Neural progenitor cell (in vitro differentiated cells): ENCODE results near the gene FGFR2. TPM values are rescaled to one million over a fixed set of nuclear protein-coding genes. Genes with fewer than 3 reads are reported as not detected.

Source experiments
- DNase-seq: peaks from one replicate; pipeline ENCODE4 v3.0.0-alpha.2; 2016; ENCODE audit warnings: low spot score
- H2AFZ ChIP-seq: fragments of 200-600 bp; sonication (generic); replicated peaks from 2 replicates; pipeline ENCODE4 v1.6.1; 2016; ENCODE audit warnings: antibody characterized with exemption
- H3F3A ChIP-seq: fragments of 200-600 bp; sonication (generic); 2 replicates; pipeline ENCODE4 v1.6.1; 2016; ENCODE audit warnings: antibody characterized with exemption, low read depth
- H3K27ac ChIP-seq: fragments of 200-600 bp; sonication (generic); 2 replicates; pipeline ENCODE4 v1.5.1; 2016; ENCODE audit warnings: mild to moderate bottlenecking
- H3K27me3 ChIP-seq: fragments of 200-600 bp; sonication (generic); 2 replicates; pipeline ENCODE4 v1.6.1; 2016; ENCODE audit warnings: mild to moderate bottlenecking, moderate library complexity
- H3K36me3 ChIP-seq: fragments of 200-600 bp; sonication (generic); 2 replicates; pipeline ENCODE4 v1.5.1; 2016
- H3K4me1 ChIP-seq: fragments of 200-600 bp; sonication (generic); 2 replicates; pipeline ENCODE4 v1.6.1; 2016; ENCODE audit warnings: mixed run types
- H3K4me2 ChIP-seq: fragments of 200-600 bp; sonication (generic); 2 replicates; pipeline ENCODE4 v1.6.1; 2016
- H3K4me3 ChIP-seq: fragments of 200-600 bp; sonication (generic); 2 replicates; pipeline ENCODE4 v1.5.1; 2016
- H3K79me2 ChIP-seq: fragments of 200-600 bp; sonication (generic); 2 replicates; pipeline ENCODE4 v1.6.1; 2016; ENCODE audit warnings: low read depth
- H3K9ac ChIP-seq: fragments of 200-600 bp; sonication (generic); 2 replicates; pipeline ENCODE4 v1.6.1; 2016
- H3K9me3 ChIP-seq: fragments of 200-600 bp; sonication (generic); 2 replicates; pipeline ENCODE4 v1.5.1; 2016; ENCODE audit warnings: low read depth
- H4K20me1 ChIP-seq: fragments of 200-600 bp; sonication (generic); 2 replicates; pipeline ENCODE4 v1.6.1; 2016; ENCODE audit warnings: low read depth
- H3K27ac Mint-ChIP-seq: 3 replicates; pipeline ENCODE4 v1.8.0; 2021; ENCODE audit warnings: mixed read lengths
- H3K27me3 Mint-ChIP-seq: 2 replicates; pipeline ENCODE4 v1.8.0; 2022; ENCODE audit warnings: low read depth, mild to moderate bottlenecking, inconsistent platforms, moderate library complexity, mixed read lengths; ENCODE audit not compliant: insufficient read depth
- H3K36me3 Mint-ChIP-seq: 3 replicates; pipeline ENCODE4 v1.8.0; 2021; ENCODE audit warnings: mixed read lengths
- H3K4me1 Mint-ChIP-seq: 3 replicates; pipeline ENCODE4 v1.8.0; 2021; ENCODE audit warnings: mixed read lengths
- H3K4me3 Mint-ChIP-seq: 3 replicates; pipeline ENCODE4 v1.8.0; 2021; ENCODE audit warnings: mild to moderate bottlenecking, moderate library complexity, mixed read lengths
- H3K9me3 Mint-ChIP-seq: 3 replicates; pipeline ENCODE4 v1.8.0; 2020; ENCODE audit warnings: mixed read lengths
- EZH2 ChIP-seq: fragments of 200-600 bp; sonication (generic); IDR thresholded peaks from 2 replicates; pipeline ENCODE4 v1.6.1; 2017; ENCODE audit warnings: antibody characterized with exemption, mild to moderate bottlenecking, moderate library complexity
- EZH2phosphoT487 ChIP-seq: fragments of 200-600 bp; sonication (generic); IDR thresholded peaks from 2 replicates; pipeline ENCODE4 v1.6.1; 2017; ENCODE audit warnings: antibody characterized with exemption
- total RNA-seq: library from RNA; depleted of rRNA; stranded (reverse); fragments of >200 nt; gene quantifications from 2 replicates; pipeline ENCODE4 v1.2.3, GENCODE V29; 2015; ENCODE audit warnings: low replicate concordance
- TF ChIP-seq, protein P1 (sequence below): fragments of 200-600 bp; sonication (generic); IDR thresholded peaks from 2 replicates; pipeline ENCODE4 v1.5.1; 2017; ENCODE audit warnings: antibody characterized with exemption, mild to moderate bottlenecking

The FGFR2 gene
- total RNA-seq, 1 donor from 2014 or later, result 99.1 TPM

DNA sequence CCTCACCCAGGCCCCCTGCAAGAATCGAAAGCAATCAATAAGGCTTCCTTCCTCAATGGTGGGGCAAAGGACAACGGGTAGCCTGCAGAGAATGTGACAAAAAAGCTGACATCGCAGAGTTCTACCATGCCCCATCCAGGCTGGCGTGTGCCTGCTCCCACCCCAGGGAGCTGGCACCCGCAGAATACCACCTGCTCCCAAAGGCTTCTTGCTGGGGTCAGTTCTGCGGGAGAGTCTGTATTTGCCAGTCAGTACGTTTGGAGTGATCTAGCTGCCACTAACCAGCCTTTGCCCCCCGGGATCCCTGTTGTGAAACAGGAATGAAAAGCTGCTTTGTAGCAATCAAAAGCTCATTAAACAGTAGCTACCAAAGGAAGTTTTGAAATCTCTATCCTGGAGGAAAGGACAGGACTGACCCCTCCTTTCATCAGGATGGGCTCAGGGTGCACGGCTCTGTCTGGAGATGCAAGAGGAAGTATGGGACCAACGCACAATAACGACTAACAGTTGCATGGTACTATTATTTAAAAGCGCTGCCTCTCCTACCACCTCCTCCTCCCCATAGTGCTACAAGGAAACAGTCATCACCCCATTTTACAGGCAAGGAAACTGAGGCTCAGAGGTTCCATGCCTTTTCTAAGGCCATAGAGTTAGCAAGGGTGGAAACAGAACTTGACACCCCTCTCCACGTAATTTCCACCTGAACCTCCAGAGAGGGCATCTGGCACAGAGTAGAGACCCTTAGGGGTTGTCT is 67.0 kb downstream of the FGFR2 start:
- Histone ChIP-seq H3K36me3 (no peaks in the 10 kb centered on the region), H3K4me3 (no peak overlapping the region), H3K79me2 (peaks cover 89% of the 10 kb centered on the region), H4K20me1 (peaks cover 81% of the 10 kb centered on the region), H3K4me1 (peaks cover 60% of the 10 kb centered on the region), H3K9me3 (no peaks in the 10 kb centered on the region), H3F3A (peaks cover 46% of the 10 kb centered on the region), H3K27ac (no peak overlapping the region), H2AFZ (no peak overlapping the region), H3K9ac (no peak overlapping the region), H3K4me2 (peak overlapping the region; percentile 33), H3K27me3 (no peaks in the 10 kb centered on the region)
- TF ChIP-seq EZH2phosphoT487 (no peak), EZH2 (no peak)
- TF ChIP-seq, protein P1, sequence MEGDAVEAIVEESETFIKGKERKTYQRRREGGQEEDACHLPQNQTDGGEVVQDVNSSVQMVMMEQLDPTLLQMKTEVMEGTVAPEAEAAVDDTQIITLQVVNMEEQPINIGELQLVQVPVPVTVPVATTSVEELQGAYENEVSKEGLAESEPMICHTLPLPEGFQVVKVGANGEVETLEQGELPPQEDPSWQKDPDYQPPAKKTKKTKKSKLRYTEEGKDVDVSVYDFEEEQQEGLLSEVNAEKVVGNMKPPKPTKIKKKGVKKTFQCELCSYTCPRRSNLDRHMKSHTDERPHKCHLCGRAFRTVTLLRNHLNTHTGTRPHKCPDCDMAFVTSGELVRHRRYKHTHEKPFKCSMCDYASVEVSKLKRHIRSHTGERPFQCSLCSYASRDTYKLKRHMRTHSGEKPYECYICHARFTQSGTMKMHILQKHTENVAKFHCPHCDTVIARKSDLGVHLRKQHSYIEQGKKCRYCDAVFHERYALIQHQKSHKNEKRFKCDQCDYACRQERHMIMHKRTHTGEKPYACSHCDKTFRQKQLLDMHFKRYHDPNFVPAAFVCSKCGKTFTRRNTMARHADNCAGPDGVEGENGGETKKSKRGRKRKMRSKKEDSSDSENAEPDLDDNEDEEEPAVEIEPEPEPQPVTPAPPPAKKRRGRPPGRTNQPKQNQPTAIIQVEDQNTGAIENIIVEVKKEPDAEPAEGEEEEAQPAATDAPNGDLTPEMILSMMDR, result no peak
- Mint-ChIP-seq H3K4me1 (peaks cover 52% of the 10 kb centered on the region), H3K4me3 (no peak overlapping the region), H3K27me3 (peaks cover 8% of the 10 kb centered on the region), H3K36me3 (peaks cover 30% of the 10 kb centered on the region), H3K9me3 (no peaks in the 10 kb centered on the region), H3K27ac (peak overlapping the region; percentile 78)
- peak; percentile 42 for DNase-seq

DNA sequence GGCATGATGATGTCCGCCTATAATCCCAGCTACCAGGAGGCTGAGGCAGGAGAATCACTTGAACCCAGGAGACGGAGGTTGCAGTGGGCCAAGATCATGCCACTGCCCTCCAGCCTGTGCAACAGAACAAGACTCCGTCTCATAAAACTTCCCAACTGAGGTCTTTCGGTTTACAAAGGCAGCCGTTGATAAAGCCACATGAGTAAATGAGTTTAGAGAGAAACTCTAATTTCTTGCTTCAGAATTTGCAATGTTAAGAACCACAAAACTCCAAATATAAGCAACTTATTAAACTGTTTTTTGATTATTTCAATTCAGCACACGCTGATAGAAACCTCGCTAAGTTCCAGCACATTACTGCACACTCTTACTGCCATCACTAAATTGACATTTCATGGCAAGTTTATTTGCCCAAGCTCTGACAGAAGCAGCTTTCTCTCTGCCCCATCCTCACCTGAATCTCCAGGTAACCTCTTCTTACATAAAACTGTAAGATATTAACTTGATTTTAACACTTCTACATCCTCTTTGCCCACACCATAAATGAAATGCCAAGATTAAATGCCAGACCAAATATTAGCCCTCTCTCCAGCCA is 67.7 kb downstream of the FGFR2 start:
- Histone ChIP-seq H3K36me3 (no peaks in the 10 kb centered on the region), H3K4me2 (peak overlapping the region; percentile 33), H3K27me3 (no peaks in the 10 kb centered on the region), H3F3A (peaks cover 47% of the 10 kb centered on the region), H3K79me2 (peaks cover 89% of the 10 kb centered on the region), H3K9me3 (no peaks in the 10 kb centered on the region), H3K9ac (no peak overlapping the region), H3K4me3 (no peak overlapping the region), H4K20me1 (peaks cover 81% of the 10 kb centered on the region), H3K27ac (no peak overlapping the region), H3K4me1 (peaks cover 62% of the 10 kb centered on the region), H2AFZ (no peak overlapping the region)
- Mint-ChIP-seq H3K27me3 (peaks cover 8% of the 10 kb centered on the region), H3K36me3 (peaks cover 30% of the 10 kb centered on the region), H3K4me3 (no peak overlapping the region), H3K9me3 (no peaks in the 10 kb centered on the region), H3K27ac (no peak overlapping the region), H3K4me1 (peaks cover 57% of the 10 kb centered on the region)
- TF ChIP-seq EZH2, result no peak
- TF ChIP-seq, protein P1, result no peak
- no peak for TF ChIP-seq EZH2phosphoT487
- no peak for DNase-seq

DNA sequence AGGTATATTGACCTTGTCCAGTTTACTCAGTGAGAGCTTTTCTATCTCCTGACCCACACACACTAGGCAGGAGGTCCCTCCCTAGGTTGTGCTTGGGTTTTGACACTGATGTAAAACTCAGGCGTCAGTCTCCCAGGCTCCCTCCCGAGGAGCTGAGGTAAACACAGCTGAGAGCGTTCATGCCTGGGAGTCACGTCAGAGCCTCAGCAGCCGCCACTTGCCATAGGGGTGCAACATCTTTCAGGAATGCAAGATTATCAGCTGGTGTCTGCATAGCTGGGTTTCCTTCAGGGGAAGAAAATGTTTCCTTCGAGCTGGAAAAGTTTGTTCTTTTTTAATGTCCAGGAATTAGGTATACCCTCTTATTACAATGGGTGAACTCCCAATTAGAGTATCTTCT is 70.6 kb downstream of the FGFR2 start:
- Histone ChIP-seq H3K79me2 (peaks cover 93% of the 10 kb centered on the region), H3K4me1 (peaks cover 78% of the 10 kb centered on the region), H3K4me2 (peak overlapping the region; percentile 59), H3K9me3 (no peaks in the 10 kb centered on the region), H2AFZ (no peak overlapping the region), H3F3A (peaks cover 53% of the 10 kb centered on the region), H3K36me3 (no peaks in the 10 kb centered on the region), H3K27ac (peak overlapping the region; percentile 86), H3K9ac (no peak overlapping the region), H3K27me3 (no peaks in the 10 kb centered on the region), H3K4me3 (no peak overlapping the region), H4K20me1 (peaks cover 70% of the 10 kb centered on the region)
- peak; percentile 67 for DNase-seq
- peaks cover 27% of the 10 kb centered on the region for H3K36me3 Mint-ChIP-seq
- TF ChIP-seq EZH2 (no peak), EZH2phosphoT487 (no peak)
- TF ChIP-seq, protein P1, result no peak
- peaks cover 7% of the 10 kb centered on the region for H3K27me3 Mint-ChIP-seq
- H3K4me1 Mint-ChIP-seq, result peaks cover 82% of the 10 kb centered on the region
- H3K9me3 Mint-ChIP-seq, result no peaks in the 10 kb centered on the region
- H3K4me3 Mint-ChIP-seq, result no peak overlapping the region
- no peak overlapping the region for H3K27ac Mint-ChIP-seq
